Choroid plexus epithelial cell (primary cell): ENCODE measurements around the gene PDLIM4.

Experiments
- DNase-seq: peaks from one replicate; pipeline ENCODE4 v3.0.0-alpha.2; 2010; ENCODE audit warnings: low read depth
- H3K4me3 ChIP-seq: 2 replicates; pipeline ENCODE4 v1.5.1; 2011; ENCODE audit warnings: low read depth, mild to moderate bottlenecking, control low read depth, low read length, moderate library complexity
- CTCF ChIP-seq: conservative IDR thresholded peaks from 2 replicates; pipeline ENCODE4 v1.5.1; 2011; ENCODE audit warnings: low read depth, mild to moderate bottlenecking, control low read depth, inconsistent platforms, low read length, moderate library complexity

PDLIM4 gene

GRCh38 chr5:132322266-132322665 is 64.8 kb downstream of the PDLIM4 start:
- H3K4me3 ChIP-seq = no peak overlapping the region
- no peak for TF ChIP-seq CTCF

More at GRCh38 chr5:132322266-132322665, 64.8 kb downstream of the PDLIM4 start:
- no peak for DNase-seq
